HepG2 (cell line): ENCODE results near the gene TRIM28. TPM values are rescaled to one million over a fixed set of nuclear protein-coding genes. Genes with fewer than 3 reads are reported as not detected.

Source experiments
- CBFB ChIP-seq: sonication (generic); formaldehyde crosslinking; IDR thresholded peaks from 2 replicates; pipeline ENCODE4 v1.4.0; 2020; ENCODE audit warnings: missing genetic modification reagents
- ETV6 ChIP-seq: sonication (generic); formaldehyde crosslinking; conservative IDR thresholded peaks from 2 replicates; pipeline ENCODE4 v1.4.0; 2020; ENCODE audit warnings: missing genetic modification reagents
- LCORL ChIP-seq, 2 experiments: fragments of 450-650 bp in 1 of 2; sonication (generic) in 1 of 2; formaldehyde crosslinking in 1 of 2; IDR thresholded peaks; 2 replicates each; pipeline versions ENCODE4 v1.5.0 to v1.6.1; 2017 to 2020; ENCODE audit warnings: antibody characterized with exemption in 1 of 2, missing genetic modification reagents in 1 of 2
- MTA1 ChIP-seq: sonication (generic); formaldehyde crosslinking; IDR thresholded peaks from 2 replicates; pipeline ENCODE4 v1.4.0; 2020; ENCODE audit warnings: missing genetic modification reagents, mild to moderate bottlenecking, borderline replicate concordance
- NCOA2 ChIP-seq: sonication (generic); formaldehyde crosslinking; IDR thresholded peaks from 2 replicates; pipeline ENCODE4 v1.8.0; 2022; ENCODE audit warnings: inconsistent platforms
- NFKBIZ ChIP-seq: IDR thresholded peaks from 2 replicates; pipeline ENCODE4 v1.6.1; 2018; ENCODE audit warnings: missing genetic modification reagents, missing compliant biosample characterization
- PHB2 ChIP-seq: fragments of 450-650 bp; IDR thresholded peaks from 2 replicates; pipeline ENCODE4 v1.6.1; 2018; ENCODE audit not compliant: partially characterized antibody
- POLR2AphosphoS2 ChIP-seq: IDR thresholded peaks from 2 replicates; pipeline ENCODE4 v1.6.1; 2011; ENCODE audit warnings: low read depth, low read length, improper control_type of control experiment
- RBM22 ChIP-seq: fragments of 200-400 bp; formaldehyde crosslinking; optimal IDR thresholded peaks from 2 replicates; pipeline ENCODE3; 2017; ENCODE audit warnings: mild to moderate bottlenecking, low read length, moderate library complexity
- RFX3 ChIP-seq: IDR thresholded peaks from 2 replicates; pipeline ENCODE4 v1.6.1; 2016; ENCODE audit warnings: missing biosample characterization, missing genetic modification reagents
- RXRB ChIP-seq: IDR thresholded peaks from 2 replicates; pipeline ENCODE4 v1.6.1; 2016; ENCODE audit warnings: borderline replicate concordance, missing genetic modification reagents, missing compliant biosample characterization
- SIN3B ChIP-seq: fragments of 150-350 bp; IDR thresholded peaks from 2 replicates; pipeline ENCODE4 v1.6.1; 2014; ENCODE audit warnings: low read length
- SMAD1 ChIP-seq: sonication (generic); formaldehyde crosslinking; IDR thresholded peaks from 2 replicates; pipeline ENCODE4 v1.4.0; 2020; ENCODE audit warnings: missing genetic modification reagents, low read depth, mild to moderate bottlenecking, borderline replicate concordance
- SOX6 ChIP-seq, 2 experiments: fragments of 450-650 bp in 1 of 2; sonication (generic) in 1 of 2; formaldehyde crosslinking in 1 of 2; IDR thresholded peaks; 2 replicates each; pipeline versions ENCODE4 v1.4.0 to v1.6.1; 2017 to 2020; ENCODE audit warnings: antibody characterized with exemption in 1 of 2, mild to moderate bottlenecking in 1 of 2, missing genetic modification reagents in 1 of 2
- TCF7 ChIP-seq: sonication (generic); IDR thresholded peaks from 2 replicates; pipeline ENCODE4 v1.6.1; 2016; ENCODE audit warnings: antibody characterized with exemption, low read depth
- THAP7 ChIP-seq: sonication (generic); formaldehyde crosslinking; IDR thresholded peaks from 2 replicates; pipeline ENCODE4 v1.8.1; 2023; ENCODE audit warnings: mild to moderate bottlenecking, missing genetic modification reagents
- ZFYVE20 ChIP-seq: sonication (generic); formaldehyde crosslinking; IDR thresholded peaks from 2 replicates; pipeline ENCODE4 v1.8.0; 2023; ENCODE audit warnings: low read depth, mild to moderate bottlenecking, moderate library complexity, missing genetic modification reagents, borderline replicate concordance
- ZNF205 ChIP-seq: IDR thresholded peaks from 2 replicates; pipeline ENCODE4 v1.6.1; 2018; ENCODE audit warnings: missing biosample characterization, missing genetic modification reagents
- ZNF282 ChIP-seq: fragments of 450-650 bp; IDR thresholded peaks from 2 replicates; pipeline ENCODE4 v1.6.1; 2018; ENCODE audit not compliant: partially characterized antibody
- ZNF567 ChIP-seq: sonication (generic); formaldehyde crosslinking; IDR thresholded peaks from 2 replicates; pipeline ENCODE4 v1.8.1; 2023; ENCODE audit warnings: mild to moderate bottlenecking, missing genetic modification reagents, borderline replicate concordance
- polyA plus RNA-seq, 8 experiments: library from polyadenylated mRNA; depleted of rRNA in 3 of 8; stranded (reverse) in 7 of 8; unstranded in 1 of 8; fragments of >200 nt; fragmentation: Illumina TruSeq in 4 of 8; extraction: Trizol in 4 of 8; gene quantifications; 2 replicates each; pipeline versions ENCODE4 v1.2.1 to v1.2.3, GENCODE V29; 2011 to 2016; ENCODE audit warnings: low read depth in 4 of 8, missing spikeins in 1 of 8, mixed read lengths in 1 of 8; ENCODE audit not compliant: insufficient read depth in 1 of 8
- total RNA-seq, 5 experiments: library from RNA; depleted of rRNA; stranded (reverse); fragments of >200 nt; fragmentation: Illumina TruSeq; extraction: Trizol; gene quantifications; 2 replicates each; pipeline ENCODE4 v1.2.3, GENCODE V29; 2016; ENCODE audit warnings: low read depth in 1 of 5
- TF ChIP-seq, protein P1 (sequence below): sonication (generic); formaldehyde crosslinking; conservative IDR thresholded peaks from 2 replicates; pipeline ENCODE4 v1.8.0; 2022; ENCODE audit warnings: mild to moderate bottlenecking, moderate library complexity, missing genetic modification reagents
- TF ChIP-seq, protein P2 (sequence below): sonication (generic); formaldehyde crosslinking; IDR thresholded peaks from 2 replicates; pipeline ENCODE4 v1.5.0; 2020; ENCODE audit warnings: mild to moderate bottlenecking, low read depth, missing genetic modification reagents, borderline replicate concordance
- TF ChIP-seq, protein P3 (sequence below): sonication (generic); formaldehyde crosslinking; IDR thresholded peaks from 2 replicates; pipeline ENCODE4 v1.9.0; 2021; ENCODE audit warnings: missing genetic modification reagents, mild to moderate bottlenecking, borderline replicate concordance
- TF ChIP-seq, protein P4 (sequence below): sonication (generic); formaldehyde crosslinking; IDR thresholded peaks from 2 replicates; pipeline ENCODE4 v1.4.0; 2020; ENCODE audit warnings: missing genetic modification reagents, mild to moderate bottlenecking, borderline replicate concordance

TRIM28 gene
- total and polyA plus RNA-seq, 2 of the 13 experiments (the other 11 are each of a cell fraction or from before 2014, with no cell fraction given), result 361 to 439 TPM

- TF ChIP-seq SOX6 (IDR thresholded peaks at IDR 0.05) (no peak), SOX6 (CRISPR knock-in tag; IDR thresholded peaks at IDR 0.05) (no peak; the same call in 1 of the 2 replicates), POLR2AphosphoS2 (0 out of 2 replicates have a peak, but pooled peaks have one; percentile 64), LCORL (IDR thresholded peaks at IDR 0.05) (no peak), LCORL (CRISPR knock-in tag; IDR thresholded peaks at IDR 0.05) (0 out of 2 replicates have a peak, but pooled peaks have one; percentile 40), SIN3B (no peak), PHB2 (no peak), CBFB (CRISPR knock-in tag) (no peak), ZNF205 (CRISPR knock-in tag) (no peak), NCOA2 (CRISPR knock-in tag) (0 out of 2 replicates have a peak, but pooled peaks have one; percentile 3), RBM22 (no peak), THAP7 (CRISPR knock-in tag) (no peak), RXRB (no peak), MTA1 (CRISPR knock-in tag) (0 out of 2 replicates have a peak, but pooled peaks have one; percentile 20), SMAD1 (CRISPR knock-in tag) (no peak), RFX3 (CRISPR knock-in tag) (no peak), TCF7 (no peak), ZNF282 (no peak), ZNF567 (CRISPR knock-in tag) (no peak), NFKBIZ (CRISPR knock-in tag) (no peak), ZFYVE20 (no peak), ETV6 (no peak)
- TF ChIP-seq, protein P1, sequence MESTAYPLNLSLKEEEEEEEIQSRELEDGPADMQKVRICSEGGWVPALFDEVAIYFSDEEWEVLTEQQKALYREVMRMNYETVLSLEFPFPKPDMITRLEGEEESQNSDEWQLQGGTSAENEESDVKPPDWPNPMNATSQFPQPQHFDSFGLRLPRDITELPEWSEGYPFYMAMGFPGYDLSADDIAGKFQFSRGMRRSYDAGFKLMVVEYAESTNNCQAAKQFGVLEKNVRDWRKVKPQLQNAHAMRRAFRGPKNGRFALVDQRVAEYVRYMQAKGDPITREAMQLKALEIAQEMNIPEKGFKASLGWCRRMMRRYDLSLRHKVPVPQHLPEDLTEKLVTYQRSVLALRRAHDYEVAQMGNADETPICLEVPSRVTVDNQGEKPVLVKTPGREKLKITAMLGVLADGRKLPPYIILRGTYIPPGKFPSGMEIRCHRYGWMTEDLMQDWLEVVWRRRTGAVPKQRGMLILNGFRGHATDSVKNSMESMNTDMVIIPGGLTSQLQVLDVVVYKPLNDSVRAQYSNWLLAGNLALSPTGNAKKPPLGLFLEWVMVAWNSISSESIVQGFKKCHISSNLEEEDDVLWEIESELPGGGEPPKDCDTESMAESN (CRISPR knock-in tag), result 0 out of 2 replicates have a peak, but pooled peaks have one; percentile 38
- TF ChIP-seq, protein P2, sequence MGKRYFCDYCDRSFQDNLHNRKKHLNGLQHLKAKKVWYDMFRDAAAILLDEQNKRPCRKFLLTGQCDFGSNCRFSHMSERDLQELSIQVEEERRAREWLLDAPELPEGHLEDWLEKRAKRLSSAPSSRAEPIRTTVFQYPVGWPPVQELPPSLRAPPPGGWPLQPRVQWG (CRISPR knock-in tag), result no peak
- TF ChIP-seq, protein P3, sequence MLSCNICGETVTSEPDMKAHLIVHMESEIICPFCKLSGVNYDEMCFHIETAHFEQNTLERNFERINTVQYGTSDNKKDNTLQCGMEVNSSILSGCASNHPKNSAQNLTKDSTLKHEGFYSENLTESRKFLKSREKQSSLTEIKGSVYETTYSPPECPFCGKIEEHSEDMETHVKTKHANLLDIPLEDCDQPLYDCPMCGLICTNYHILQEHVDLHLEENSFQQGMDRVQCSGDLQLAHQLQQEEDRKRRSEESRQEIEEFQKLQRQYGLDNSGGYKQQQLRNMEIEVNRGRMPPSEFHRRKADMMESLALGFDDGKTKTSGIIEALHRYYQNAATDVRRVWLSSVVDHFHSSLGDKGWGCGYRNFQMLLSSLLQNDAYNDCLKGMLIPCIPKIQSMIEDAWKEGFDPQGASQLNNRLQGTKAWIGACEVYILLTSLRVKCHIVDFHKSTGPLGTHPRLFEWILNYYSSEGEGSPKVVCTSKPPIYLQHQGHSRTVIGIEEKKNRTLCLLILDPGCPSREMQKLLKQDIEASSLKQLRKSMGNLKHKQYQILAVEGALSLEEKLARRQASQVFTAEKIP (CRISPR knock-in tag), result no peak
- TF ChIP-seq, protein P4, sequence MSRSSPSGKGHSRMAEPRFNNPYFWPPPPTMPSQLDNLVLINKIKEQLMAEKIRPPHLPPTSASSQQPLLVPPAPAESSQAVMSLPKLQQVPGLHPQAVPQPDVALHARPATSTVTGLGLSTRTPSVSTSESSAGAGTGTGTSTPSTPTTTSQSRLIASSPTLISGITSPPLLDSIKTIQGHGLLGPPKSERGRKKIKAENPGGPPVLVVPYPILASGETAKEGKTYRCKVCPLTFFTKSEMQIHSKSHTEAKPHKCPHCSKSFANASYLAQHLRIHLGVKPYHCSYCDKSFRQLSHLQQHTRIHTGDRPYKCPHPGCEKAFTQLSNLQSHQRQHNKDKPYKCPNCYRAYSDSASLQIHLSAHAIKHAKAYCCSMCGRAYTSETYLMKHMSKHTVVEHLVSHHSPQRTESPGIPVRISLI, result no peak
Measured at GRCh38 chr19:58554494-58555368, 10.9 kb downstream of the TRIM28 start, which contains the start of gene CHMP2A (continued).
